ENCODE results near the gene PCBP3. TPM values are rescaled to one million over a fixed set of nuclear protein-coding genes. Genes with fewer than 3 reads are reported as not detected.

PCBP3 gene
- total RNA-seq, 1 donor from 2014 or later: 3.8 TPM

DNA sequence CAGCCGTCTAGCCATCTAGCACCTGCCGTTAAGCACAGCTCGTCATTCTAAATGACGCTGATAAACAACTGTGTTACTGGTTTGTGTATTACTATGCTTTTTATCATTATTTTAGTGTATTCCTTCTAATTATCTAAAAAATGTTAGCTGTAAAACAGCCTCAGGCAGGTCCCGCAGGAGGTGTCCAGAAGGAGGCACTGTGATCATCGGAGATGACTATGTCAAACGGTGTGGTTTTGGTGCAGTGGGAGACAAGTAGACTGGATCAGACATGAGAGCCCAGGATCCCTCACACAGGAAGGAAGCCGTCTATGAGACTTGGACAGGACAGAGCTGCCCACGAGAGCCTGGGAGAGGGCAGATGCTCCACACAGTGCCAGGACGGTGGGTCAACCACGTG lies 282.8 kb downstream of the PCBP3 start:
- no peaks in the 10 kb centered on the region for H3K9me3 ChIP-seq
- intact Hi-C loops (cut with DNase I): no loop called here
- H3K27me3 ChIP-seq: no peaks in the 10 kb centered on the region
- DNase-seq (no peak), ATAC-seq (no peak)
- no peaks in the 10 kb centered on the region for H3K4me1 ChIP-seq
- no peaks in the 10 kb centered on the region for H3K36me3 ChIP-seq
- TF ChIP-seq, protein P1, sequence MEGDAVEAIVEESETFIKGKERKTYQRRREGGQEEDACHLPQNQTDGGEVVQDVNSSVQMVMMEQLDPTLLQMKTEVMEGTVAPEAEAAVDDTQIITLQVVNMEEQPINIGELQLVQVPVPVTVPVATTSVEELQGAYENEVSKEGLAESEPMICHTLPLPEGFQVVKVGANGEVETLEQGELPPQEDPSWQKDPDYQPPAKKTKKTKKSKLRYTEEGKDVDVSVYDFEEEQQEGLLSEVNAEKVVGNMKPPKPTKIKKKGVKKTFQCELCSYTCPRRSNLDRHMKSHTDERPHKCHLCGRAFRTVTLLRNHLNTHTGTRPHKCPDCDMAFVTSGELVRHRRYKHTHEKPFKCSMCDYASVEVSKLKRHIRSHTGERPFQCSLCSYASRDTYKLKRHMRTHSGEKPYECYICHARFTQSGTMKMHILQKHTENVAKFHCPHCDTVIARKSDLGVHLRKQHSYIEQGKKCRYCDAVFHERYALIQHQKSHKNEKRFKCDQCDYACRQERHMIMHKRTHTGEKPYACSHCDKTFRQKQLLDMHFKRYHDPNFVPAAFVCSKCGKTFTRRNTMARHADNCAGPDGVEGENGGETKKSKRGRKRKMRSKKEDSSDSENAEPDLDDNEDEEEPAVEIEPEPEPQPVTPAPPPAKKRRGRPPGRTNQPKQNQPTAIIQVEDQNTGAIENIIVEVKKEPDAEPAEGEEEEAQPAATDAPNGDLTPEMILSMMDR (IDR thresholded peaks at IDR 0.05): no peak
- no peak overlapping the region for H3K27ac ChIP-seq
- no peak overlapping the region for H3K4me3 ChIP-seq

DNA sequence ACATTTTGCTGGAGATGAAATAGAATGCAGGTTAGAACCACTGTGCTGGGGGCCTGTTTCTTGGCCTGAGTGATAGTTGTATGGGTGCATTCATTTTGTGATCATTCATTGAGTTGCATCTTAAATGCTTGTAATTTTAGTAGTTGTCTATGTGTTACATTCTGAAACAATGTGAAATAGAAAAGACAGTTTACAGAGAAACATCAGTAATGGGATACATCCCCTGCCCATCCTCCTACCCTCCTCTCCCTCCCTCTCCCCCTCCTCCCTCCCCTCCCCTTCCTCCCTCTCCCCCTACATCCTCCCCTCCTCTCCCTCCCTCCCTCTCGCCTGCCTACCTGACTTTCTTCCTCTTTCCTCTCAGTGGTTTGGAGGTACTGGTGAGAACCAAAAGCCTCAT lies 283.5 kb downstream of the PCBP3 start:
- ATAC-seq (no peak), DNase-seq (no peak)
- Histone ChIP-seq H3K4me1 (no peaks in the 10 kb centered on the region), H3K27ac (no peak overlapping the region), H3K4me3 (no peak overlapping the region), H3K36me3 (no peaks in the 10 kb centered on the region), H3K27me3 (no peaks in the 10 kb centered on the region), H3K9me3 (no peaks in the 10 kb centered on the region)
- intact Hi-C loops (cut with DNase I): no loop called here
- TF ChIP-seq, protein P1 (IDR thresholded peaks at IDR 0.05): no peak

DNA sequence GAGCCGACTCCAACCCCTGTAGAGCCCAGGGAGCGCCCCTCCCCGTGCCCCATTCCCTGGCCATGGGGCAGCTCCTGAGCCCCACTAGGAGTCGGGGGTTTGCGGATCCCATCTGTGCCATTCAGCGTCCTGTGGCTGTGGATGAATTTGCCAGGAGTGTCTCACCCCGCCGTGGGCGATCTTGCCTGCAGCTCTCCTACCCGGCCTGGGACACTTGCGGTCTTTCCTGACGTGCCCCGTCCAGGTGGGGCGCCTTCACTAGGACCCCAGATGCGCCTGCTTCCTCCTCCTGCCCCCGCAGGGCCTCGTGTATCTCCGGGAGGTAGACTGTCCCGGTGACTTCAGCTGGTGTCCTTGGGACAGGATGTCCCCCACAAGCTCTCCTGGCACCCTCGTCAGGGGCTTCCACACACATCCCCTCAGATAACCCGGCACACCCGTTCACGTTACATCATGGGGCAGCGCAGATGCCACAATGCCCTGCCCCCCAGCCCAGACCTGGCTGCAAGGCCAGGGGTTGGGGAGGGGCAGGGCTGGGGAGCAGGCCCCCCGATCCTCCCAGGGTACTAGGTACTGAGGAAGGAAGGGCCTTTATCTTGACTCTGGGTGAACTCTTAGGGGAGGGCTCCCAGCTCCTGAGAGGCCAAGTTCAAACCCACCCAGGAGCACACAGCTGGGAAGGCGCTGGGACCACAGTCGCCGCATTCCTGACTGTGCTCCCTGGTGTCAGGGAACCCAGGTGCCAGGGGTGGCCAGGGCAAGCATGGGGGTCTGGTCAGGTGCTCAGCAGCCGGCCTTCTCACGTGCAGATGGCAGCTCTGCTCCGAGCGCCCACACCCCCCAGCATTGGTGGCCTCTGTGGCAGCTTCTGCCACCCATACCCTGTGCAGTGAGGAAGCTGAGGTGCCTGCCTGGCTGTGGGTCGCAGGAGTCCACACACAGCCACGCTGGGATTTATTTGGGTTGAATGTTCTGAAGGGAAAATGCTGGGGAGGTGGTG lies 284.6 kb downstream of the PCBP3 start:
- ATAC-seq (no peak), DNase-seq (no peak)
- H3K4me1 ChIP-seq: no peaks in the 10 kb centered on the region
- no peaks in the 10 kb centered on the region for H3K9me3 ChIP-seq
- no peaks in the 10 kb centered on the region for H3K36me3 ChIP-seq
- intact Hi-C loops (cut with DNase I): no loop called here
- no peak overlapping the region for H3K4me3 ChIP-seq
- TF ChIP-seq, protein P1 (IDR thresholded peaks at IDR 0.05): no peak
- H3K27ac ChIP-seq: no peak overlapping the region
- H3K27me3 ChIP-seq: no peaks in the 10 kb centered on the region

DNA sequence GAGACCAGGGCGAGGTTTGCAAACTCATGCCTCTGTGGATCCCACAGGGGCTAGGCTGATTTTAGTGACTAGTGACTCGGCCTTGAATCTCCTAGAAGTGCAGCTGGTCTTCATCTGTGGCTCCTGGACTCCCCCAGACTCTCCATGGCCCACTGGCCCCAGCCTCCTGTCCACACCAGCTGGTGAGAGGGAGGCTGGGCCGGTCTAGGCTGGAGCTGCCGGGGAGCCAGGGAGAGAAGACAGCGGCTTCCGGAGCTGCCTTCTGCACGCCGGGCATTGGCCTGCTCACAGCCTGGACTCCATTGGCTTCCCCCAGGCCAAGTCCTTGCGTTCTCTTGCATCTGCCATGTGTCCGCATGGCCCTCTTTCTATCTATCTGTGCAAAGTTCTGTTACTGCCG lies 285.9 kb downstream of the PCBP3 start:
- Histone ChIP-seq H3K9me3 (no peaks in the 10 kb centered on the region), H3K27me3 (no peaks in the 10 kb centered on the region), H3K36me3 (no peaks in the 10 kb centered on the region), H3K4me1 (no peaks in the 10 kb centered on the region), H3K27ac (no peak overlapping the region), H3K4me3 (no peak overlapping the region)
- ATAC-seq (no peak), DNase-seq (no peak)
- TF ChIP-seq, protein P1 (IDR thresholded peaks at IDR 0.05): no peak
- intact Hi-C loops (cut with DNase I): no loop called here

DNA sequence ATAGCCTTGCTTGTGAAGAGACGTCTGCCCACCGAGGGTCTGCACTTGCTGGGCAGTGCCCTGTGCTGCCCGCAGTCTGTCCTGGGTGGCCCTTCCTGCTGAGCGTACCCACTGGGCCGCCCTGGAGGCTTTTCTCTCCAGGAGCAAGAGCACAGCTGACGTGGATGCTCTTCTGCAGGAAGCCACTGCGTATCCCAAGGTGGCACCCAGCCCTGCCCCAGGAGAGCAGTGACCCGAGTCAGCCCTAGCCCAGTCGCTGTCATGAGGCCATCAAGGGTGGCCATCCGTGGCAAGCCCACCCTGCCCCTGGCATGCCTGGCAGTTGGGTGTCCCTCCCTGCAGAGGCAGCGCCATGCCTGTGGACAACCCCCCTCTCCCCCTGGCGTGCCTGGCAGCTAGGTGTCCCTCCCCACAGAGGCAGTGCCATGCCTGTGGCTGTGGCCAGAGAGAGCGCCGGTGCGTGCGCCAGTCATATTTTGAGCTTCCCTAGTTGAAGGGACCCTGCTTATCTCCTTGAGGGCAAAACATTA lies 286.8 kb downstream of the PCBP3 start:
- no peak for ATAC-seq
- Histone ChIP-seq H3K27ac (no peak overlapping the region), H3K36me3 (no peaks in the 10 kb centered on the region), H3K27me3 (no peaks in the 10 kb centered on the region), H3K4me3 (no peak overlapping the region), H3K9me3 (no peaks in the 10 kb centered on the region), H3K4me1 (no peaks in the 10 kb centered on the region)
- DNase-seq: no peak
- intact Hi-C loops (cut with DNase I): no loop called here
- TF ChIP-seq, protein P1 (IDR thresholded peaks at IDR 0.05): no peak
